ENCODE measurements around the gene ETV6.

The ETV6 gene

DNA sequence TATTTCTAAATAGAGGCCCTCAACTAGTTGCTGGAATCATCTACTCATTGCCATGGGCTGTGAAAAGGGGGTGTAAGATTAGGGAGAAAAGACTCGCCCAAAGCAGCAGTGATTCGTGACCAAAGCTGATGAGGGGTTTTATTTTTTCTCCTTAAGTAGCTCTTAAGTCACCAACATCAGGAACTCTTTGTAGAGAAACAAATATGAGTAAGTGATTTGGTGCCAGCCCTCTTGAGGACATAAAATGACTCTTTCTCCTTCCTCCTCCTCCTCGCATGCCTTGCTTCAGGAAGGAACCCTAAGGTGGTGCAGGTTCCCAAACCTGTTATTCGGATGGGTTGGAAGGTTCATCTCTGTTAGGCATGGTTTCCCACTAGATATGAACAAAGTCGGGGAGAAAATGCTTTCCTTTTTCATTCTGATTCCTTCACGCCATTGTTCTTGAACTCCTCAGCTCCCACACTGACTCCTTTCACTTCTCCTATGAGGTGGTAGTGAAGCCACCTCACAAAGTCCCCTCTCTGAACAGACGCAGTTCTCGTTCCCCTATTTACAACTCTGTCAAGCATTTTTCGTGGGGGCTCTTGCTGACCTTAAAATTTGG, 113.4 kb downstream of the ETV6 start:
- no peak for FAIRE-seq

DNA sequence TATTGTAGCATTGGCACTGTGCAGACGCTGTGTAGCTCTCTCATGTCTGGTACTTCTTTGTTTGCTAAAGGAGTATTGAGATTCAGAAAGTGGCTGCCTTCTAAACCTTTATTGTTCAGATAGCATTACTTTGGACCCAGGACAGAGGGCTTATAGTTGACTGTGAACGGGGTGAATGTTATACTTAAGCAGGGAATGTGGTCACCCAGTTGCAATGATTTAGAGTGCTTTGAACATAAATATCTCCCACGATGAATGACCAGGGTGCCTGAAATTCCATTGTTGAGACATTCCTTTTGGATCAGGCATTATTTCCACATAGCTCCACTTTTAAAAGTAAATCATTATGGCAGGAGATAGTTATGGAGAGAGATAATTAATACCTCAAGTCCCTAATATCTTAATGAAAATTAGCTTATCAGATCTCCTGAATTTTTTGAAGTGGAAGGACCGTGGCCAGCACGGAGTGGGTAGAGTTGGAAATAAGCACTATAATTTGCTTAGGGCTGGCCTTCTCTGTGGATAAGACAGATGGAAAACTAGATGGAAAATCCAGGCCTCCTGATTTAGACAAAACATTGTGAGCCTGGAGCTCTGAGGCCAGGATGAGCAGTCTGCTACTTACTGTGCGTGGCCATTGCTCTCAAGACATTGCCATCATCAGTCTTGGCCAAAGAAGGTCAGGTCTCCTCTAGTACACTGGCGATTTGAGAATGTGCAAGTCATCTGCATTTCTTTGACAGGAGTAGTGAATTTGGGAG, 114.5 kb downstream of the ETV6 start:
- no peak for FAIRE-seq

DNA sequence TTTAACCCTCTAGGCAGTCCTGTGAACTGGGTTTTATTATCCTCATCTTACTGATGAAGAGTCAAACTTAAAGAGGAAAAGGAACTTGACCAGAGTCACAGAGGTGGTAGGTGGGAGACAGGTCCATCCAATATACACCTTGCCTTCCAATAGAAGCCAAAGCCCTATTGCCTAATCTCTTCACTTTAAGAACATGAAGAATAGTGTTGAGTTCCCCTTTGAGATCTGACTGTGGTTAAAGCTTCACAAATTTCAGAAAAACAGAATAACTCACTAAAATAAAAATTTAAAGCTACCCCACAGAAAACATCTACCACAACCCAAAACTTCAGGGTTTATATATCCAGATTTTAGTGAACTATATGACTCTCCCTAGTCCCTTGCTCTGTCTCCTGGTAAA, 115.4 kb downstream of the ETV6 start:
- FAIRE-seq = no peak

DNA sequence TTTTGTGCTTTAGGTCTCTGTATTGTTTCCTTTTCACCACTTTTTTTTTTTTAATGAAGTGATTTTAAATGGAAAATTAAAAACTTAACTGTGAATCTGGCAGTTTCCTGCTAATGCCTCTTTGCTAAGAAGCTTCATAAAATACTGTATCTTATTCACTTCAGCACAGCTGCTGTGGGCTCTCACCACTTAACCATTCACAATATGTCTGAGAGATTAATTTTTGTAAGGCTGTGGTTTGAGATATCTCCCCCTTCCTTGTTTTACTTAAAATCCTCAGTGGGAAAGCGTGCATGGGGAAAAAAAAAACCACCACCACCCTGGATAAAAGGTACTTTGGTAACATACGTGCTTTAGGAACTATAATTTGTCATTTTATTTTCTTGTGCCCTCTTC, 115.9 kb downstream of the ETV6 start:
- no peak for FAIRE-seq

DNA sequence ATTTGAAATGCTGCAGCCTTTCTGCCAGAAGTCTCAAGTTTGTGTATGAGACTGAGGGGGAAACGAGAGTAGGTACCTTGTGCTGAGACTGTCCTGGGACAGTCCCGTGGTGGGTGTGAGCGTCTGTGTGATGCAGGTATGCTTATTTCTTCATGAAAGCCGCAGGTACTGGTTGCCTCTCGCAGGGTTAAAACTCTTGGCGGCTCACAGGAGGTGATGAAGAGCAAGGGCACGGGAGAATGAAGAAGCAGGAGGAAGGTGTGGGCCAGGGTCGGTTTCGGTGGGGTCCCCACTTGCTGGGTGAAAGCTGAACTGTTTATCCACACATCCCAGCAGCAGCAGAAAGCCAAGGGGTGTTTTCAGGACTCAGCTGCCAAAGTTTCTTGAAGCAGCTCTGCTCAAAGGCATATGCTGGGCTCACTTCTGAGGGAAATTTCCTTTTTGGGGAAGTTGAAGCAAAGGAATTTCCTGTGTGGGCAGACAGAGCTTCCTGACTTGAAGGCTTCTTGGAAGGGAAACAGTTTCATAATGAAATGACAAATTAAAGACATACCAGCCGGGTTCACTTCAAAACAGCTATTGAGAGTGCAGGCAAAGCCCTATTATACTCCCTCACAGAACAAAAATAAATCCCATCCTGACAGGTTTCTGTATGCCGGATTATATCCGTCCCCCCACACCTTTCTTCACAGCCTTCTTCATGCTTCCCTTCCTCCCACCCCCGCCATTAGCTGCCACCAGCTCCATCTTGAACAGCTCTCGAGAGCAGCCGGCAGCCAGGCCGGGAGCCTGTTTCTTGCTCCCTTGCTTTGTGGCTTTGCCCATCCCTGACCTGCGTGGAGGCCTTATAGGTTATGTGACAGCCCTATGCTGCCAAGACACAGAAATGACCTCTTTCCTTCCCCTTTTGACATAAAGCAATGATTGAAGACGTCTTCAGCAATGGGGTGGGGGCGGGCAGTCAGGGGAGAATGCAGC, 116.6 kb downstream of the ETV6 start:
- FAIRE-seq = no peak

DNA sequence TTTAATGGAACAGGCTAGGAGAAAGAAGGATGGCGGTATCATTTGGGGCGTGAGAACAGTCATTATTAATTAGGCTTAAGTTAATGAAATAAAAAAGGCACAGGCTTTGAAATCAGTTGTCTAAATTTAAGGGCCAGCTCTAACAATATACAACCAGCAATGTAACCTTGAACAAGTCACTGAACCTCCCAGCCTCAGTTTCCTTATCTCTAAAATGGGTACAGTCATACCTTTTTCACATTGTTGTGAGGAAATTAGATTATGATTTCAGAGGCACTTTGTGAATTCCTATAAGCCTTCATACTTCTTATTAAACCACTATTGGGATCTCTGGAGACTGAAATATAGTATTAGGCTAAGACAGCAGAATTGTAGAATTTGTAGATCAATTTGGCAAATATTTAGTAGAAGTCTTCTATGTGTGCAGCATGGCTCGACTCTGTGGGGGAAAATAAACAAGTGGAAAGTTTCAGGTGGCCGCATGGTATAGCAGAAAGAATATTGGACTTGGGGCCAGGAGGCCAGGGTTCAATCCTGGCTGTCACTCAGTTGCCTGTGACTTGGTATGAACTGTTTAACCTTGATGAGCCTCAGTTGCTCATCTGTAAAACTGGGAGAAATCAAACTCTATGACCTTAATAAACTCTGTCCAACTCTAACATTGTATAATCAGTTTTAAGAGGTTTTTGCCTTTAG, 117.7 kb downstream of the ETV6 start:
- no peak for FAIRE-seq

DNA sequence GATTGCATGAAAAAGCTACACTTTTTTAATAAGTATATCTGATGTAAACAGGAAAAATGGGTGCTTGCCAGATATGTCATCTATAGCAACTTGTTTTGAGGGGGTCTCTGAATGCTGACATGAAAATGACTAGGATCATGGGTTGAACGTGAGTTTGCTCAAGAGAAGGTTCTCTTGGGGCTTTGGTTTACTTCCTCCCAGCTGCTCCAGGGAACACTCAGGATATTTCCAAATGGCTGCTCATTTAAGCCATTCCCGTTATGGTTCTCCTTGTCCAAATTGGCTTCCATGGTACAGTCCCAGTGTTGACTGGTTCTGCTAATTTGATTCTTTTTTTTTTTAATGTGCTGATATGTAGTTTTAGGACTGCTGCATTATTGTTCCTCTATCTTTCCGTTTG, 118.3 kb downstream of the ETV6 start:
- no peak for FAIRE-seq

DNA sequence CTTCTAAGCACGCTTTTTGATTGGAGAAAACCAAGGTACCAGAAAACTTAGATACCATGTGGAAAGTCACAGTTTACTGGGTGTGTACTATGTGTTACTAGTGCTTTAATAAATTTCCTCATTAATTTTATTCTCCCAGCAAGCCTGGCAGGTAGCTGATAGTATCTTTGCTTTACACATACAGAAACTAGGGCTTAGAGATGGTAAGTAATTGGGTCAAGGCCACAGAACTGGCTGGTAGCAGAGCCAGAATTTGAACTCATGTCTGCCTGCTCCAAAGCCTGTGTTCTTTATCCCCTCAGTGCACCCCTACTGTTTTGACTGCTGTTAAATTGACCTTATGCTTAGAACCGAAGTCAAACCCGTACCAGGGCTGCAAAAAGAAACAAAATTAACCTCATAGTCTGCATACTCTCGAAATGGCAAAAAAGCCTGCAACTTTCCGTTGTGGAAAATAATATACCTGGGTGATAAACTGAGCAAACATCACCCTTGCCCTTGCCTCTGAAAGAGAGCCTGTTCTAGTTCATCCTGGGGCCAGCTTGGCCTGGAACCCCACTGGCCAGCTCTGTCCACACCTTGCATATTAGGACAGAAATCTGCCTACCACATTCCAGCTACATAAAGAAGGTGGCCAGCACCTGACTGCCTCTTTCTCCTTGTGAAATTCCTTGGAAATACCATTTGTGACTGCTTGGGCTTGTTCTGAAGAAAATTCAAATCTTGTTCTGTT, 118.9 kb downstream of the ETV6 start:
- no peak for FAIRE-seq

DNA sequence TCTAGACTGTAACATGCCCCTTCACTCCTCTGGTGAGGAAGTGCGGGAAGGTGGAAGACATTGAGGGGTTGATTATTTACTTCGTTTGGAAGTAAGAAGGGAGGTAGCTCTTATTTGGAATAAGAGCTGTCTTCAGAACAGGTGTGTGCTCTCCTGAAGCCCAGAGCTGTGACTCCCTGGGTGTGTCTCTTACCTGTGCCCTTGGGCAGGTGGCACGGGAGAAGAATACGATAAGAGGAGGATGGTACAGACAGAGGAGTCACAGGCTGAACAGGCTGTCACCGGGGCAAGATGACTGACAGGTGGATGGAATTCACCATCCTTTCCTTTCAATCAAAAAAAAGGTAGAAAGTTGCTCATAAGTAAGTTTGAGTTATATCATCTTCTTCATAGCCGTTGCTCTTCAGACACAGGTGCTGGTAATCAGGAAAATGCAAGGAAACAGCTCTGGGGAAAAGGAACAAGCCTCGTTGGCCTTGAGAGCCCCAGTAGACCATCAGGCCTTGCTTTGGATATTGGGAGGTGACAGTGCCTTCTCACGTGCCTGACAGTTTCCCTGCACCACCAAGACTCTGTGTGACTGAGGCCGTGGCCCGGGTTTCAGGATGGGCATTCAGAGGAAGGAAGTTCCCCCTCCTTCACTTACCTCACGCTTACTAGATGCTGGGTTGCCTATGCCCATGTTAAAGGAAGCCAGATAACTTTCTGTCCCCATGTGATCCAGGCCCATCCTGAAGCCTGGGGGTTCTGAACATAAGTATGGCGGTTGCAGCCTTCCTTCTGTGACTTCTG, 120.4 kb downstream of the ETV6 start:
- no peak for FAIRE-seq

DNA sequence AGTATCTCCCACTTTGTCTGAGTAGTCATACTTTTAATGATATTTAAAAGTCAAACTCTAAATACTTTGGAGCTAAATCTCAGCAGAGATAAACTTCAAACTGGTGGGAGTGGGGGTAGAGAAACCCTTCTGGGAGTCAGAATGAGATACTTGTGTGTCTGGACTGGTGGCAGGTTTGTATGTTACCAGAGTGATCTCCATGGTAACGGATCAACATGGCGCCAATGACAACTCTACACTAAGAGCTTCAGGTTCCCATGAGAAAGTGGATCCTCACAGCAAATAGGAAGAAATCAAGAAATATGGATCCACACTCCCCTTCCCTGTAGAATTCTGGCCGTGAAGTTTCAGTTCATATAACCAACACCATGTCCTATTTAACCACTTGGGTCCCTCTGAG, 121.9 kb downstream of the ETV6 start:
- no peak for FAIRE-seq

DNA sequence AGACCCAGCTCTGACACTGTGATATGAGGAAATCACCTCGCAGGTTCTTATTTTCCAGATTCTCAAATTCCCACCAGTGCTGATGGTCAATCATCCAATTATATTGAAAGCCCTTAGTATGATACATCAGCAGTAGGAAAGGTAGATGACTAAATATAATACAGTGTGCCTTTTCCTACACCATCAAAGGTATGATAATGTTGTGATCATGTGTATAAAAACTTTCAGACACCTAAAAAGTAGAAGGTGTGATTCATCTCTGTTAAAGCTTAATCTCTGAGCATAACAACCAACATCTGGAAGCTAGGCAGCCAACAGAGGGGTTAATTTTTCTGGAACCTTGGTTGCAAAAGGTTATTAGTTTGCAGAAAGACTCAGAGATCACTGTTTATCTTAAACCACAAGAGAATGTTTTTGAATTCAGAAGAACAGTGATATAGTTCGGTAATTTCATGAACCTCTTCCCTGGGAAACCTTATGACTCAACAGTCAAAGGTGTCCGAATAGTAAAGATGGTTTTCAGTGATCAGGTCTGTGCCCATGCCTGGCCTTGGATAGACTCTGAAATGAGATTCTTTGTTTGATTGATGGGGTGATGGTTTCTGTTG, 122.5 kb downstream of the ETV6 start:
- FAIRE-seq = no peak

DNA sequence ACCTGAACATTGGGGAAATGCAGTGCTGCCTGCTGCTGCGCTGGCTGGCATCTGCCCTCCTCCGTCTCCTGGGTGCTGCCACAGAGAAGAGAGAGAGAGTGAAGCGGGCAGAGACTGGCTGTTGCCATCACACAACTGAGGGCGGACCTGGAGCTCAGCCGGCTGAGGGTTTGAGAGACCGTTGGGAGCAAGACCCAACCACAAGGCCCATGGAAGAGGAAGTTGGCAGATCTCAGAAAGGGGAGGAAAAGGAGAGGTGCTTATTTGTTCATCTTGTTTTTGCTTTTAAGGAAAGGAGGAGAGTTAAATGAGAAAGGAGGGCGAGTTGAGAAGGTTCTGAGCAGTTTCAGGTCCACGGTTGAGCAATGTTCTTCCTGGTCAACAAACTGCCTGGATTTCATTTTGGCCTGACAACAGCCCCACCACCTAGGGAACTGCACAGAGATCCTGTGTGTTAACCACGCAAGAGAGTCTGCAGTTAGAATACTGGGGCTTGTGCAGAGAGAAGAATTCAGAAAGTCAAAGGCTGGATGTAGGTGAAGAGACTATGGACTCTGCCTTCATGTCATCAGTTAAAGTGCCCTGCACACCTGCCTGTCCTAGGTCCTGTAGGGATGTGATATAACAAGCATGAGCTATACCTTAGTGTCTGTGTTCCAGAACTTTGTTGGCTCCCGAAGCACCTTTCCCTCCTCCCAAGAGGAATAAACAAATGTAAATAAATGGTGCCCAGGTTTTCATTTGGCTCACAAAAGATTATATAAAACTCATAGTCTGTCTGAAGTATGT, 124.6 kb downstream of the ETV6 start:
- FAIRE-seq = no peak

DNA sequence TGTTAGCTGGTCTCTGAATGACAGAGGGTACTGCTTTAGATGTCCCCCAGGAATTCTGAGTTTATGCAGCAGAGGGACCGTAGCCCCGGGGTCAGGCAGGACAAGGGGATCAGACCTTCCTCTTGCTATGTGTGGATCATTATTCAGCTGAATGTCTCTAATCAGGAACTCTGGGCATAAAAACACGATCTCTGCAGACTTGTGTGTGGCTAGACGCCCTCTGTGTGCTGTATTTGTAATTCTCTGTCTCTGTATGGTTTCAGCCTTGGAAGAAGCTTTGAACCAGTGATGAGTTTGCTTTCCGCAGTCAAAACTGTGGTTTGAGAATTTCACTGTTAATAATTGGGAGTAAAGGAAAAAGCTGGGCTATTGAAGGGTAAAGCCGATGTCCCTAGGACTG, 125.3 kb downstream of the ETV6 start:
- FAIRE-seq = no peak

DNA sequence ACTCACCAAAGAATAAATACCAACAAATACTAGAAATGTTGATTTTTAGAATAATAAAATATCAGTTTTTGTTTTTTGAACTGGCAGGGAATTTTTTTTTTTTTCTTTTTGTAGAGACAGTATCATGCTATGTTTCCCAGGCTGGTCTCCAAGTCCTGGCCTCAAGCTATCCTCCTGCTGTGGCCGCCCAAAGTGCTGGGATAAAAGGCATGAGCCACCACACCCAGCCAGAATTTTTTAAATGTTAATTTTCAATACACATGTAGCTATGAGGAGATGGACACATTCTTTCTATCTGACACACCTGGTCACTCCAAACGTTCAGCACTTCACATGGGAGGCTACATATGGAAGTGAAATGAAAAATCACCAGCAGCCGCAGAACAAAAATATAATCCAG, 126.8 kb downstream of the ETV6 start:
- FAIRE-seq = no peak

DNA sequence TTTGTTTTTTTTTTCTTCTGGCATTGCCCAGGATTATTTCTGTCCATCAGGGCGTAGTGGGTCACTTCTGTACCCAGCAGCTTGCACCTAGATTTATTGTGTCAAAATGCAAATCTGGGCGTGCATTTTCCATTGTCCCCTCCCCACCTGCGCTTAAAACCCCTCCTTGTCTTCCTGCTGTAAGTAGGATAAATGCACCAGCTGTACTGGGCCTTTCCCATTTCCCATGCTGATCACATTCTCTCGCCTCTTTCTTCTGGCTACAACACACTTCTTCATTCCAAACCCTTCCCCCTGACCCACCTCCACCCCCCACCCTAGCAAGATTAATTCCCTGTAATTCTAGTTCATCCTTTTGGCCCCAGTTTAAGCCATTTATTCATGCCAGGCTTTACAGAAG, 128.0 kb downstream of the ETV6 start:
- no peak for FAIRE-seq

DNA sequence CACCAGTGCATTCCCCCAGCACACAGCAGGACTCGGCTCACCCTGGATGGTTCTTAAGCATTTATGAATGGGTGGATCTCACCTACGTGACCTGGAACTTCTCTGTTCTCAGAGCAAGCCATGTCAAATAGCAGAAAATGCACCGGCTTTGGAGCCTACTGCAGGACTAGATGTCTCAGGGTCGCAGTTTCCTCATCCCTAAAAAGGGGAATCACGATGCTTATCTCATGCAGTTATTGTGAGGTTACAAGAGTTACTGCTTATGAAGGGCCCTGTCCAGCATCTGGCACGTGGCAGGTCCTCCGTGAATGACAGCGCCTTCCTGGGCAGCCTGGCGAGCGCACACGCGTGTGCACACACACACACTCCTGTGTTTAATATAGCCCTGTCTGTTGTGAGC, 128.5 kb downstream of the ETV6 start:
- no peak for FAIRE-seq

DNA sequence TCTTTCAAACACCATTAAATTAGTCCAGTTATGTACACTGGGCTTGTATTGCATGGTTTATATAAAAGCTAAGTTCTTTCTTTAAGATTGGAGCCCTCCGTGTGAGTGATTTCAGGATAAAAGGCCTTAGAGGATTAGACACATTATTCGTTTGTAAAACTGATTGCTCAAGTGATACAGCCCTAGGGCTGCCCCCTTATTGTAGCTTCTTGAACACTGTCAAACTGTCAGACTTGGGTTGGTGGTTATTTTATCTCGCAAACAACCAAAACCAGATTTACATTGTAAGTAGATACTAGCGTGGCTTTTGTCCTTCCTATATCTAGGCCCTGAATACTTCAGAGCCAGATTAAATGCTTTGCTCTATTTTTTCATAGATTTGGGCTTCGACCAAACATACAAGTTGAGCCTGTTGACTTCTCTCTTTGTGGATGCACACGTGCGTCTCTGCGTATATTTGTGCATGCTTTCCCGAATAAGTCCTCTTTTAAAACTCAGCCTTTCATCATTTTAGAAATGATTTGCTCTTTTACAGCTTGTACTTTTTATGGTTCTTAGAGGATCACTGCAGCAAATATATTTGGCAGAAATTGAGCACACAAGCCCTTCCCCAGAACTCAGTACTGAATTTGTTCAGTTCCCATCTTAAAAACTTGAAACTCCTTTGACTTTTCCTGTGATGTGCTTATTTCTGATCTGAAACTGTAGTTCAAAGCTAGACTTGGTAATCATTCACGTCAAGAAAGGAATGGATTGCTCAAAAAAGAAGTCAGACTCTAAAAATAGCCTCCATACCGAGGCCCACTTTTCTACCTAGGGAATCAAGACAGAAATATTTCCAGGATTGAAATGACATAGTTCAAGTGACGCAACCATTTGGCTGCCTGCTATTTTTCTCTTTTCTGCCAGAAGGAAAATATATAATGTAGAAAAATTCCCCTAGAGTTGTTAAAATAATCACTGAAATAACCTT, 129.5 kb downstream of the ETV6 start:
- FAIRE-seq = no peak

DNA sequence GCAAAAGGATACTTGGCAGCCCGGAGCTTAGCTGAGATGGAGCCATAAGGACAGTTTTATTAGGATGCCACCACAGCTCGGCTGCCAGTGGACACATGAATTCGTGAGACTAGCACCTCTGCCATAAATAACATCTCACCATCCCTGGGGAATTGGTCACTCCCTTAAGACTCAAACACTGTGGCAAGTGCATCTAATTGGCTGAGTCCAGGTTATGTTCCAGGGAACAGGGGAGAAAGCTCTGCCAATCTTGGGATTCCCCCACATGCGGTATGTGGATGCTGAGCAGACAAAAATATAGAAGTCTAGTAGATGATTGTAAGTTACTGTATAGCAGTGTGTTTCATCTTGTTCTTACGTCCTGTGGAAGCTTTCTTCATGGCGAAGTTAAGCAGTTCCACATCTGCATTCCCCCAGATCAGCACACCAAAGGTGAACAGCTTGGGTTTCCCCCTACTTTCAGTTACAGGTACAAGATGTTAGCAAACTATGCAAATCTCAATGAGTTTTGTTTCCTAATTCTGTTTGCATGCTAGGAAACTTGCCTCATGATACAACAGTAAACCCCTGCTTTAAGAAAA, 131.1 kb downstream of the ETV6 start:
- FAIRE-seq = no peak

Data from G401.6 (cell line).